HTR-8/SVneo (cell line): Measurements from ENCODE around the gene SLC16A5.
"Not testable (repeated sequence)": the region's sequence is repeated elsewhere in the genome, so short reads cannot be mapped to it uniquely, and the experiment has no call there.

Source experiments
- DNase-seq: peaks from one replicate; pipeline ENCODE4 v3.0.0; 2011; ENCODE audit warnings: low spot score, mixed read lengths; ENCODE audit not compliant: insufficient read length
- FAIRE-seq: peaks from 2 replicates; lab custom pipeline; 2011; peaks lifted over from hg19 to GRCh38; lab: Jason Lieb, UNC

Gene SLC16A5

GRCh38 chr17:75063201-75063600, 24.6 kb upstream of the SLC16A5 start:
- DNase-seq (no peak), FAIRE-seq (no peak)

- no peak for FAIRE-seq
- DNase-seq, result no peak
Observed at GRCh38 chr17:75063626-75064025, 24.1 kb upstream of the SLC16A5 start.

- FAIRE-seq, result no peak
- DNase-seq, result no peak
Observed at GRCh38 chr17:75064040-75064439, 23.7 kb upstream of the SLC16A5 start.

GRCh38 chr17:75064460-75064859, 23.3 kb upstream of the SLC16A5 start:
- FAIRE-seq (no peak), DNase-seq (no peak)

- DNase-seq (no peak), FAIRE-seq (no peak)
Observed at GRCh38 chr17:75064867-75065561, 22.7 kb upstream of the SLC16A5 start.

- no peak for FAIRE-seq
- DNase-seq, result no peak
Observed at GRCh38 chr17:75065562-75066151, 22.1 kb upstream of the SLC16A5 start.

- no peak for DNase-seq
- FAIRE-seq, result no peak
Observed at GRCh38 chr17:75067856-75068255, 19.9 kb upstream of the SLC16A5 start.

- FAIRE-seq, result no peak
- DNase-seq, result no peak
Observed at GRCh38 chr17:75068750-75069149, 19.0 kb upstream of the SLC16A5 start.

- no peak for FAIRE-seq
Observed at GRCh38 chr17:75069783-75070182, 18.0 kb upstream of the SLC16A5 start.

GRCh38 chr17:75071478-75072271, 16.1 kb upstream of the SLC16A5 start:
- not testable (repeated sequence) for FAIRE-seq, DNase-seq

More at GRCh38 chr17:75069783-75070182, 18.0 kb upstream of the SLC16A5 start:
- DNase-seq, result peak; percentile 74

- FAIRE-seq, result not testable (repeated sequence)
Observed at GRCh38 chr17:75072909-75073308, 14.8 kb upstream of the SLC16A5 start.

GRCh38 chr17:75073618-75074047, 14.1 kb upstream of the SLC16A5 start:
- FAIRE-seq (no peak), DNase-seq (no peak)

More at GRCh38 chr17:75072909-75073308, 14.8 kb upstream of the SLC16A5 start:
- not testable (repeated sequence) for DNase-seq

GRCh38 chr17:75074532-75074931, 13.2 kb upstream of the SLC16A5 start:
- no peak for DNase-seq
- FAIRE-seq, result no peak

- FAIRE-seq, result no peak
Observed at GRCh38 chr17:75075597-75076336, 12.0 kb upstream of the SLC16A5 start.

GRCh38 chr17:75077072-75077495, 10.7 kb upstream of the SLC16A5 start:
- no peak for FAIRE-seq
- DNase-seq, result no peak

More at GRCh38 chr17:75075597-75076336, 12.0 kb upstream of the SLC16A5 start:
- DNase-seq, result no peak

- FAIRE-seq (no peak), DNase-seq (no peak)
Observed at GRCh38 chr17:75077496-75078283, 10.1 kb upstream of the SLC16A5 start.

- DNase-seq (peak; percentile 88), FAIRE-seq (peak; percentile 69)
Observed at GRCh38 chr17:75078284-75079022, 9.3 kb upstream of the SLC16A5 start.

GRCh38 chr17:75079023-75079373, 8.8 kb upstream of the SLC16A5 start:
- FAIRE-seq, result peak; percentile 88

More at GRCh38 chr17:75079023-75079373, 8.8 kb upstream of the SLC16A5 start:
- no peak for DNase-seq
